ENCODE results near the gene DENND4A. TPM values are rescaled to one million over a fixed set of nuclear protein-coding genes. Genes with fewer than 3 reads are reported as not detected.

Gene DENND4A
- total RNA-seq, 1 experiment from 2014 or later, result 26.0 TPM

DNA sequence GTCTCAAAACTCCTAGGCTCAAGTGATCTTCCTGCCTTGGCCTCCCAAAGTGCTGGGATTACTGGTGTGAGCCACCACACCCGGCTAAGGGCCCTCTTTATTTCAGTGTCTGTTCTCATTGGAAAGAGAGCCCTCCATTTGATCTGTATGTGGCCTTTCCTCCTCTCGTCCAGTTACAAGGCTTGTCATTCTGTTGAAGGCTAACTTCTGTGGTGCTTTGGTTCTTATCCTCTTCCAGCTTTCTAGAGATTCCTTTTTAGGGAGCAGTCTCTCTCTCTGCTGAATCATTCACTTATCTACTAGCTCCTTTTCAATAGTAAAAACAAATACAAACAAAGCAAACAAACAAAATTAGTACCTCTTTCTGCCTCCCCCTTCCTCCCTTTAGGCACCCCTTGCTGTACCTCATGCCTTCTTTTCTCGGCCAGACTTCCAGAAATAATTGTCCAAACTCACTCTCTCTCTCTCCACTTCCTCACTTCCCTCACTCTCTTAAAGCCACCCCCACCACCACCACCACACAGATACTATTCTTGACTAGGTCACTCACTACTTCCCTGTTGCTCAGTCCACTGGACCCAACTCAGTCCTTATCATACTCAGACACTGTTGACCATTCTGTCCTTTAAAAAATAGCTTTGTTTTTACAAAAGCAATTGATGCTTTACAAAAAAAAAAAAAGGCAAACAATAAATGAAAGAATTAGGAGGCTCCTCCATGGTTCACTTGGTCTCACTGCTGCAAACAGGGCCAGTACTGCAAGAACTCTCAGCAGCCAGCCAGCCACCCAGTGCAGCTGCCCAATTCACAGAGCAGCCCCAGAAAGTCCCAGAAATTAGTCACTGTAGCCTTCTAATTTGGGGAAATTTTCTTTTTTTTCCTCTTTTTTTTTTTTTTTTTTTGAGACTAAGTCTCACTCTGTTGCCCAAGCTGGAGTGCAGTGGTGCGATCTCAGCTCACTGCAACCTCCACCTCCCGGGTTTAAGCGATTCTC, 45.5 kb upstream of the DENND4A start:
- no peaks in the 10 kb centered on the region for H3K9me3 Mint-ChIP-seq (ENCODE audit: low read depth, unreplicated experiment)
- H3K27me3 Mint-ChIP-seq (ENCODE audit: unreplicated experiment), result no peaks in the 10 kb centered on the region
- no TSS peak for BruUV-seq (replicated peaks)
- H3K4me1 Mint-ChIP-seq (ENCODE audit: low read depth, unreplicated experiment), result peaks cover 26% of the 10 kb centered on the region
- intact Hi-C loops (cut with micrococcal nuclease; ENCODE audit: unreplicated experiment), result no loop called here
- H3K27ac Mint-ChIP-seq (ENCODE audit: unreplicated experiment), result no peak overlapping the region
- peaks cover 9% of the 10 kb centered on the region for H3K36me3 Mint-ChIP-seq (ENCODE audit: insufficient read depth, unreplicated experiment)
- no peak overlapping the region for H3K4me3 Mint-ChIP-seq (ENCODE audit: low read depth, unreplicated experiment)
- CTCF ChIA-PET, result interaction anchor here (0.6 to 0.9 kb wide), 8 partner anchors 8 to 542 kb away, joined by 3 to 5 read pairs (median 4); no protein-coding TSS in a partner anchor
- no peak for DNase-seq
- TF ChIP-seq, protein P1, sequence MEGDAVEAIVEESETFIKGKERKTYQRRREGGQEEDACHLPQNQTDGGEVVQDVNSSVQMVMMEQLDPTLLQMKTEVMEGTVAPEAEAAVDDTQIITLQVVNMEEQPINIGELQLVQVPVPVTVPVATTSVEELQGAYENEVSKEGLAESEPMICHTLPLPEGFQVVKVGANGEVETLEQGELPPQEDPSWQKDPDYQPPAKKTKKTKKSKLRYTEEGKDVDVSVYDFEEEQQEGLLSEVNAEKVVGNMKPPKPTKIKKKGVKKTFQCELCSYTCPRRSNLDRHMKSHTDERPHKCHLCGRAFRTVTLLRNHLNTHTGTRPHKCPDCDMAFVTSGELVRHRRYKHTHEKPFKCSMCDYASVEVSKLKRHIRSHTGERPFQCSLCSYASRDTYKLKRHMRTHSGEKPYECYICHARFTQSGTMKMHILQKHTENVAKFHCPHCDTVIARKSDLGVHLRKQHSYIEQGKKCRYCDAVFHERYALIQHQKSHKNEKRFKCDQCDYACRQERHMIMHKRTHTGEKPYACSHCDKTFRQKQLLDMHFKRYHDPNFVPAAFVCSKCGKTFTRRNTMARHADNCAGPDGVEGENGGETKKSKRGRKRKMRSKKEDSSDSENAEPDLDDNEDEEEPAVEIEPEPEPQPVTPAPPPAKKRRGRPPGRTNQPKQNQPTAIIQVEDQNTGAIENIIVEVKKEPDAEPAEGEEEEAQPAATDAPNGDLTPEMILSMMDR (IDR thresholded peaks at IDR 0.05; ENCODE audit: unreplicated experiment), result no peak

DNA sequence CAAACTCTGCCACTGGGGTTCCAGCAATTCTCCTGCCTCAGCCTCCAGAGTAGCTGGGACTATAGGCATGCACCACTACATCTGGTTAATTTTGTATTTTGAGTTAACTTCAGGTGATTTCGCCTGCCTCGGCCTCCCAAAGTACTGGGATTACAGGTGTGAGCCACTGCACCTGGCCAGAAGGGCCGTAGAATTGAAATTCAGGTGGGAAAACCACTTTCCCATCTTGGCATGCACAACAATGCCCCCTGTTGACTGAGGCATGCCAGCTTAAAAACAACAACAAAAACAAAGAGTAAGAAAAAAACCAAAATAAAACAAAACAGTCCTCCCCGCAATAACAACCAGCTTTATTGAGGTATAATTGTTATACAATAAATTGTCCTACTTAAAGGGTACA, 44.6 kb upstream of the DENND4A start:
- intact Hi-C loops (cut with micrococcal nuclease; ENCODE audit: unreplicated experiment), result no loop called here

DNA sequence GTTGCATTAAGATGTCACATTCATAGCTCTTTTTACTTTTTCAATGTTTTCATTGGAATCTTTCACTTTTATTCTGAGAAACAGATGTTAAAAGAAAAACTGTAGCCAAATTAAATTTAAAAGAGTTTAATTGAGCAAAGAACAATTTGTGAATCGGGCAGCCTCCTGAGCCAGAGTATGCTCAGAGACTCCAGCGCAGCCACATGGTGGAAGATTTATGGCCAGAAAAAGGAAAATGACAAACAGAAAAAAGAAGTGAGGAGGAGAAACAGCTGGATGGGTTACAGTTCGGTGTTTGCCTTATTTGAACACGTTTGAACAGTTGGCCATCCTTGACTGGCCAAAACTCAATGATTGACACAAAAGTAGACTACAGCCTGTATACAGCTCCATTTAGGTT, 43.4 kb upstream of the DENND4A start:
- H3K27me3 Mint-ChIP-seq (ENCODE audit: unreplicated experiment), result no peaks in the 10 kb centered on the region
- H3K9me3 Mint-ChIP-seq (ENCODE audit: low read depth, unreplicated experiment), result no peaks in the 10 kb centered on the region
- CTCF ChIA-PET, result no interaction called here
- no peak overlapping the region for H3K4me3 Mint-ChIP-seq (ENCODE audit: low read depth, unreplicated experiment)
- H3K36me3 Mint-ChIP-seq (ENCODE audit: insufficient read depth, unreplicated experiment), result peaks cover 11% of the 10 kb centered on the region
- peaks cover 30% of the 10 kb centered on the region for H3K4me1 Mint-ChIP-seq (ENCODE audit: low read depth, unreplicated experiment)
- no peak overlapping the region for H3K27ac Mint-ChIP-seq (ENCODE audit: unreplicated experiment)
- intact Hi-C loops (cut with micrococcal nuclease; ENCODE audit: unreplicated experiment), result no loop called here
- TF ChIP-seq, protein P1 (IDR thresholded peaks at IDR 0.05; ENCODE audit: unreplicated experiment), result no peak
- BruUV-seq (replicated peaks), result no TSS peak
- no peak for DNase-seq

More for the DNA sequence above, 44.6 kb upstream of the DENND4A start:
- CTCF ChIA-PET, result interaction anchor here (0.7 to 0.9 kb wide), 2 partner anchors 9 to 20 kb away, joined by 3 to 4 read pairs; no protein-coding TSS in a partner anchor
- H3K9me3 Mint-ChIP-seq (ENCODE audit: low read depth, unreplicated experiment), result no peaks in the 10 kb centered on the region
- H3K36me3 Mint-ChIP-seq (ENCODE audit: insufficient read depth, unreplicated experiment), result peaks cover 11% of the 10 kb centered on the region
- H3K4me1 Mint-ChIP-seq (ENCODE audit: low read depth, unreplicated experiment), result peaks cover 30% of the 10 kb centered on the region
- no peaks in the 10 kb centered on the region for H3K27me3 Mint-ChIP-seq (ENCODE audit: unreplicated experiment)
- BruUV-seq (replicated peaks), result no TSS peak
- no peak overlapping the region for H3K4me3 Mint-ChIP-seq (ENCODE audit: low read depth, unreplicated experiment)
- TF ChIP-seq, protein P1 (IDR thresholded peaks at IDR 0.05; ENCODE audit: unreplicated experiment), result peak; percentile 34
- no peak for DNase-seq
- no peak overlapping the region for H3K27ac Mint-ChIP-seq (ENCODE audit: unreplicated experiment)

DNA sequence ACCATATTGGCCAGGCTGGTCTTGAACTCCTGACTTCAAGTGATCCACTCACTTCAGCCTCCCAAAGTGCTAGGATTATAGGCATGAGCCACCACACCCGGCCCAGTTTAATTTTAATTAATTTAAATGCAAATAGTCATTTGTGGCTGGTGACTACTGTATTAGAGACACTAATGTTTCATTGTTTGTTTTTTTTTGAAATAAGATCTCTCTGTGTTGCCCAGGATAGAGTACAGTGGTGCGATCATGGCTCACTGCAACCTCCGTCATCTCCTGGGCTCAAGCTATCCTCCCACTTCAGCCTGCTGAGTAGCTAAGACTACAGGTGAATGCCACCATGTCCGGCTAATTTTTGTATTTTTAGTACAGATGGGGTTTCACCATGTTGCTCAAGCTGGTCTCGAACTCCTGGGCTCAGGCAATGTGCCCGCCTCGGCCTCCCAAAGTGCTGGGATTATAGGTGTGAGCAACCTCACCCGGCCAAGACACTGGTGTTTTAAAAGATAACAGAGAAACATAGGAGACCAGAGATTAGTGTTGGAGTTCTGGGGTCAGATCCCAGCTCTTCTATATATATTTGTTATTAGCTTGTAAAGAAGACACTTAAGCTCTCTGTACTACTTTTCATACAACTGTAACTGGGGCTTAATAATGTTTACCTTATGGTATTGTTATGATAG, 42.6 kb upstream of the DENND4A start:
- Mint-ChIP-seq H3K4me3 (ENCODE audit: low read depth, unreplicated experiment) (no peak overlapping the region), H3K27me3 (ENCODE audit: unreplicated experiment) (no peaks in the 10 kb centered on the region), H3K4me1 (ENCODE audit: low read depth, unreplicated experiment) (peaks cover 30% of the 10 kb centered on the region), H3K27ac (ENCODE audit: unreplicated experiment) (no peak overlapping the region), H3K36me3 (ENCODE audit: insufficient read depth, unreplicated experiment) (peaks cover 11% of the 10 kb centered on the region), H3K9me3 (ENCODE audit: low read depth, unreplicated experiment) (no peaks in the 10 kb centered on the region)
- DNase-seq, result no peak
- TF ChIP-seq, protein P1 (IDR thresholded peaks at IDR 0.05; ENCODE audit: unreplicated experiment), result no peak
- intact Hi-C loops (cut with micrococcal nuclease; ENCODE audit: unreplicated experiment), result no loop called here
- no TSS peak for BruUV-seq (replicated peaks)
- CTCF ChIA-PET, result no interaction called here
